ENCODE data around the gene KRTAP9-8. TPM values are rescaled to one million over a fixed set of nuclear protein-coding genes. Genes with fewer than 3 reads are reported as not detected.
"Not testable (repeated sequence)": the region's sequence is repeated elsewhere in the genome, so short reads cannot be mapped to it uniquely, and the experiment has no call there.

The KRTAP9-8 gene
- total RNA-seq = not detected

DNA sequence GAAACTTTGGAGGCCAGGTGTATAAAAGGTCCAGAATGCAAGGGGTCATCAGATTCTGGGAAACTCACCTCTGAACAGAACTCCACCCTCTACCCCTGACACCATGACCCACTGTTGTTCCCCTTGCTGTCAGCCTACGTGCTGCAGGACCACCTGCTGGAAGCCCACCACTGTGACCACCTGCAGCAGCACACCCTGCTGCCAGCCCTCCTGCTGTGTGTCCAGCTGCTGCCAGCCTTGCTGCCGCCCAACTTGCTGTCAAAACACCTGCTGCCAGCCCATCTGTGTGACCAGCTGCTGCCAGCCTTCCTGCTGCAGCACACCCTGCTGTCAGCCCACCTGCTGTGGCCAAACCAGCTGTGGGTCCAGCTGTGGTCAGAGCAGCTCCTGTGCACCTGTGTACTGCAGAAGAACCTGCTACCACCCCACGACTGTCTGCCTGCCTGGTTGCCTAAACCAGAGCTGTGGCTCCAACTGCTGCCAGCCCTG lies at the start of gene KRTAP9-8:
KRTAP9-8 (plus strand) TSS at position 51 of the 489 bp plus-strand sequence; CDS start at position 104, 53 bp downstream.
- WGBS, 10 experiments = 60 to 83% methylated on average over 1 of the region's 3 CpGs; no CpG with 5 or more reads in 8 of the 10 experiments

GRCh38 chr17:41189837-41190318 lies 47.9 kb upstream of the KRTAP9-8 start, which contains the start of gene KRTAP9-1:
Gene KRTAP9-1 (plus strand): TSS chr17:41189887. CDS start chr17:41189887, 0 bp downstream.
- 60 to 80% (median 80%) methylated on average over 1 of the region's 1 CpG; no CpG with 5 or more reads in 7 of the 10 experiments for WGBS, 10 experiments
- H3K4me3 ChIP-seq; ATAC-seq (replicated peaks in 6 of 8); H3K4me1 ChIP-seq (replicated peaks in 1 of 2); in situ Hi-C loops (cut with MboI; ENCODE audit: low pct_unique_long_range_greater_than_20kb in 2 of 9, low sequenced_read_pairs in 9 of 9, unreplicated experiment in 9 of 9); H3K27ac ChIP-seq: not testable (repeated sequence)

More for the DNA sequence above, at the start of gene KRTAP9-8:
- H3K4me1 ChIP-seq (replicated peaks in 1 of 2); ATAC-seq (replicated peaks in 6 of 8); H3K4me3 ChIP-seq; H3K27ac ChIP-seq; in situ Hi-C loops (cut with MboI; ENCODE audit: low pct_unique_long_range_greater_than_20kb in 2 of 9, low sequenced_read_pairs in 9 of 9, unreplicated experiment in 9 of 9): not testable (repeated sequence)

DNA sequence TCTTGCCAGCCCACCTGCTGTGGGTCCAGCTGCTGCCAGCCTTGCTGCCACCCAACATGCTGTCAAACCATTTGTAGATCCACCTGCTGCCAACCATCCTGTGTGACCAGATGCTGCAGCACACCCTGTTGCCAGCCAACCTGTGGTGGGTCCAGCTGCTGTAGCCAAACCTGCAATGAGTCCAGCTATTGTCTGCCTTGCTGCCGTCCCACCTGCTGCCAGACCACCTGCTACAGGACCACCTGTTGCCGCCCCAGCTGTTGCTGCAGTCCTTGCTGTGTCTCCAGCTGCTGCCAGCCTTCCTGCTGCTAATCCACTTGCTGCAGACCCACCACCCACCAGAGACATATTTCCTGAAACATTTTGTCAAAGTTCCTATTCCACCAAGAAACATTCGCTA lies 47.5 kb upstream of the KRTAP9-8 start:
- WGBS, 10 experiments = 41 to 100% (median 79%) methylated on average over 1 to 3 of the region's 3 CpGs; no CpG with 5 or more reads in 2 of the 10 experiments
- no peak overlapping the region for H3K27ac ChIP-seq
- no peaks in the 10 kb centered on the region for H3K4me1 ChIP-seq (replicated peaks in 1 of 2)
- in situ Hi-C loops (cut with MboI; ENCODE audit: low pct_unique_long_range_greater_than_20kb in 2 of 9, low sequenced_read_pairs in 9 of 9, unreplicated experiment in 9 of 9) = no loop called here
- no peak overlapping the region for H3K4me3 ChIP-seq
- no peak for ATAC-seq (replicated peaks in 6 of 8)

- in situ Hi-C loops (cut with MboI; ENCODE audit: low pct_unique_long_range_greater_than_20kb in 2 of 9, low sequenced_read_pairs in 9 of 9, unreplicated experiment in 9 of 9) = no loop called here
- Histone ChIP-seq H3K27ac (no peak overlapping the region), H3K4me1 (replicated peaks in 1 of 2) (no peaks in the 10 kb centered on the region), H3K4me3 (no peak overlapping the region)
- no peak for ATAC-seq (replicated peaks in 6 of 8)
- WGBS, 10 experiments = 0 to 50% (median 25%) methylated on average over 1 of the region's 1 CpG; no CpG with 5 or more reads in 2 of the 10 experiments
Measured at GRCh38 chr17:41196068-41196467, 41.7 kb upstream of the KRTAP9-8 start.

DNA sequence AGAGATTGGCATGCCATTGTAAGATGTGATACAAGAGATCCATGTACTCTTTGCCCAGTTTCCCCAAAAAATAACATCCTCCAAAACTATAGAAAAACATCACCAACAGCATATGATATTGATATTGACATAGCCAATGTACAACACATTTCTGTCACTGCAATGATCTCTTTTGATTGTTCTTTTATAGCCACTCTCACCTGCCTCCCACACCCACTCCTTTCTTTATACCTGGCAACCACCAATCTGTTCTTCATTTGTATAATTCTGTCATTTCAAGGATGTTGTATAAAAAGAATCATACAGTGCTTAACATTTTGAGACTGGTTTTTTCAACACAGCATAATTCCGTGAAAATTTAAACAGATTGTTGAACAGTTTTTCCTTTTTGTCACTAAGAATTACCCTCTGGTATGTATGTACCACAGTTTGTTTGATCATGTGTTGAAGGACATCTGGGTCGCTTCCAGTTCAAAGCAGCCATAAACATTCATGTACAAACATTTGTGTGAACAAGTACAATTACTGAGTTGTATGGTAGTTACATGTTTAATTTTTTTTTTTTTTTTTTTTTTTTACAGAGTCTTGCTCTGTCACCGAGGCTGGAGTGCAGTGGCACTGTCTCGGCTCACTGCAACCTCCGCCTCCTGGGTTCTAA lies 38.2 kb upstream of the KRTAP9-8 start:
- H3K4me1 ChIP-seq (replicated peaks in 1 of 2) = no peaks in the 10 kb centered on the region
- H3K4me3 ChIP-seq = no peak overlapping the region
- no peak overlapping the region for H3K27ac ChIP-seq
- in situ Hi-C loops (cut with MboI; ENCODE audit: low pct_unique_long_range_greater_than_20kb in 2 of 9, low sequenced_read_pairs in 9 of 9, unreplicated experiment in 9 of 9) = no loop called here
- ATAC-seq (replicated peaks in 6 of 8) = no peak
- WGBS, 10 experiments = 13 to 100% (median 64%) methylated on average over 2 to 4 of the region's 5 CpGs; no CpG with 5 or more reads in 3 of the 10 experiments

GRCh38 chr17:41211845-41212466 lies 25.8 kb upstream of the KRTAP9-8 start:
- Histone ChIP-seq H3K4me3 (no peak overlapping the region), H3K27ac (no peak overlapping the region), H3K4me1 (replicated peaks in 1 of 2) (no peaks in the 10 kb centered on the region)
- ATAC-seq (replicated peaks in 6 of 8) = no peak
- WGBS, 10 experiments = 14 to 88% (median 38%) methylated on average over 1 of the region's 1 CpG; no CpG with 5 or more reads in 3 of the 10 experiments
- in situ Hi-C loops (cut with MboI; ENCODE audit: low pct_unique_long_range_greater_than_20kb in 2 of 9, low sequenced_read_pairs in 9 of 9, unreplicated experiment in 9 of 9) = no loop called here

GRCh38 chr17:41212524-41213169 lies 25.2 kb upstream of the KRTAP9-8 start:
- H3K4me1 ChIP-seq (replicated peaks in 1 of 2) = no peaks in the 10 kb centered on the region
- H3K27ac ChIP-seq = no peak overlapping the region
- 20 to 90% (median 60%) methylated on average over 1 to 5 of the region's 7 CpGs; no CpG with 5 or more reads in 3 of the 10 experiments for WGBS, 10 experiments
- no peak for ATAC-seq (replicated peaks in 6 of 8)
- no peak overlapping the region for H3K4me3 ChIP-seq
- in situ Hi-C loops (cut with MboI; ENCODE audit: low pct_unique_long_range_greater_than_20kb in 2 of 9, low sequenced_read_pairs in 9 of 9, unreplicated experiment in 9 of 9) = no loop called here

- Histone ChIP-seq H3K27ac (no peak overlapping the region), H3K4me1 (replicated peaks in 1 of 2) (no peaks in the 10 kb centered on the region), H3K4me3 (no peak overlapping the region)
- 13 to 86% (median 33%) methylated on average over 1 of the region's 1 CpG; no CpG with 5 or more reads in 4 of the 10 experiments for WGBS, 10 experiments
- ATAC-seq (replicated peaks in 6 of 8) = no peak
- in situ Hi-C loops (cut with MboI; ENCODE audit: low pct_unique_long_range_greater_than_20kb in 2 of 9, low sequenced_read_pairs in 9 of 9, unreplicated experiment in 9 of 9) = no loop called here
Measured at GRCh38 chr17:41215681-41216080, 22.1 kb upstream of the KRTAP9-8 start.

DNA sequence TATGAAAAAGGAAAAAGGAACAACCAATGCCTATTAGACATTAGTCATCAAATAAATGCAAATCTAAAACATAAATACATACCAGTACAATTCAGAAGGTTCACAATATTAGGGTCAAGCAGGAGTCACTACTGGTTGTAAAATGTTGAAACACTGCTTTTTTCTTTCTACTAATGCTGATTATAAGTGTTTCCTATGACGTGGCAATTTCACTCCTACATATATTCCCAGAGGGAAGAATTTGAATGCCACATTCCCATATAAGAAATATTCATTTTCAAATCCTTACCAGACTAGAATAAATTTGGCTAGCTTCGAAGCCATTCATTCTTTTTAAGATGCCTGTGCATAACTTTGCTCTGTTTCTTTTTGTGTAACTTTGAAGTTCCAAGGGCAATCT lies 14.0 kb upstream of the KRTAP9-8 start:
- WGBS, 10 experiments = 0 to 100% (median 52%) methylated on average over 1 to 2 of the region's 2 CpGs
- peak in 1 of 8 experiments; percentile 54 for ATAC-seq (replicated peaks in 6 of 8)
- in situ Hi-C loops (cut with MboI; ENCODE audit: low pct_unique_long_range_greater_than_20kb in 2 of 9, low sequenced_read_pairs in 9 of 9, unreplicated experiment in 9 of 9) = no loop called here
- H3K27ac ChIP-seq = no peak overlapping the region
- H3K4me1 ChIP-seq (replicated peaks in 1 of 2) = no peaks in the 10 kb centered on the region
- H3K4me3 ChIP-seq = no peak overlapping the region

DNA sequence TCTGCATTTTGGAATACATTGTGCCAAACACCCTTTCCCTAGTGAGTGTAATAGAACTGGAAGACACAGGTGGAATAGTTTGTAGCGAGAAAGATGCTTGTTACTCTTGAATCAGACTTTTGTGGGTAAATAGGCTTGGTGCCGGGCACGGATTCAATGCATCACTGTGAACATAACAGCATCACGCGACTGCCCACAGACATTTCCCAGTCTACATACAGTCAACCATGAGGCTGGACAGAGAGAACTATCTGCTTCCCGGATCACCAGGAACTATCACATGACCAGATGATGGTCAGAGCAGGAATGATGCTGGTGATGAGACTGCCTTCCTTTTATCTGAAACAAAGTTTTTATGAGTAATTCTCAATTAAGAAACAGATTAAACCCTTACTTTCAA lies 11.7 kb upstream of the KRTAP9-8 start:
- Histone ChIP-seq H3K4me1 (replicated peaks in 1 of 2) (no peaks in the 10 kb centered on the region), H3K27ac (no peak overlapping the region), H3K4me3 (no peak overlapping the region)
- in situ Hi-C loops (cut with MboI; ENCODE audit: low pct_unique_long_range_greater_than_20kb in 2 of 9, low sequenced_read_pairs in 9 of 9, unreplicated experiment in 9 of 9) = no loop called here
- 60 to 100% (median 97%) methylated on average over 1 to 6 of the region's 6 CpGs; no CpG with 5 or more reads in 2 of the 10 experiments for WGBS, 10 experiments
- ATAC-seq (replicated peaks in 6 of 8) = no peak

- H3K4me1 ChIP-seq (replicated peaks in 1 of 2); in situ Hi-C loops (cut with MboI; ENCODE audit: low pct_unique_long_range_greater_than_20kb in 2 of 9, low sequenced_read_pairs in 9 of 9, unreplicated experiment in 9 of 9); ATAC-seq (replicated peaks in 6 of 8); H3K4me3 ChIP-seq; H3K27ac ChIP-seq: not testable (repeated sequence)
- no CpG with 5 or more reads among the region's 4 CpGs for WGBS, 10 experiments
Measured at GRCh38 chr17:41226598-41227095, 11.2 kb upstream of the KRTAP9-8 start, which contains the start of gene KRTAP9-2. Gene KRTAP9-2 (plus strand): TSS chr17:41226648. CDS start chr17:41226655, 7 bp downstream.

- in situ Hi-C loops (cut with MboI; ENCODE audit: low pct_unique_long_range_greater_than_20kb in 2 of 9, low sequenced_read_pairs in 9 of 9, unreplicated experiment in 9 of 9) = no loop called here
- H3K27ac ChIP-seq = no peak overlapping the region
- H3K4me3 ChIP-seq = no peak overlapping the region
- peaks cover 0 to 5% of the 10 kb centered on the region in 2 donors for H3K4me1 ChIP-seq (replicated peaks in 1 of 2)
- ATAC-seq (replicated peaks in 6 of 8) = no peak
Measured at GRCh38 chr17:41230094-41230493, 7.7 kb upstream of the KRTAP9-8 start.

DNA sequence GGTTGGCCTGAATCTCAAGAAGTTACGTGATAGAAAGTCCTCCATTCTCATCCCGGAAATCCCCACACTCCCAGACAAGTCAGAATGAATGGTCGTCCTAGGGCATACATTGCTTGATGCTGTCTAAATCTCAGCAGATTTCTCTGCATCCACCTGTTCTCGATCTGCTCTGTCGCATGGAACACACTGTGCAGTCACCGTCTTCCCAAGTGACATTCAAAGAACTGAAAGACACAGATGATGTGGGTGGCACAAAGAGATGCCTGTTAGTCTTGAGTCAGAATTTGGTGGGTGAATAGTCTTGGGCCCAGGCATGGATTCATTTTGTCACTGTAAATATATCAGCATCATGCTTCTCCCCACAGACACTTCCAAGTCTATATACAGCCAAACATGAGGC lies 6.1 kb upstream of the KRTAP9-8 start:
- 4 to 100% (median 75%) methylated on average over 1 to 6 of the region's 6 CpGs; no CpG with 5 or more reads in 2 of the 10 experiments for WGBS, 10 experiments
- H3K4me3 ChIP-seq = no peak overlapping the region
- in situ Hi-C loops (cut with MboI; ENCODE audit: low pct_unique_long_range_greater_than_20kb in 2 of 9, low sequenced_read_pairs in 9 of 9, unreplicated experiment in 9 of 9) = no loop called here
- H3K27ac ChIP-seq = no peak overlapping the region
- peaks cover 0 to 5% of the 10 kb centered on the region in 2 donors for H3K4me1 ChIP-seq (replicated peaks in 1 of 2)
- no peak for ATAC-seq (replicated peaks in 6 of 8)
